Daoy (cell line): ENCODE results near the gene DHX35. TPM values are rescaled to one million over a fixed set of nuclear protein-coding genes. Genes with fewer than 3 reads are reported as not detected.
A peak's percentile ranks its signal among the peaks of the same experiment; 100 is the strongest.

Experiments used
- DNase-seq: peaks from one replicate; pipeline ENCODE4 v3.0.0-alpha.2; 2015; ENCODE audit warnings: low read depth
- total RNA-seq: library from RNA; depleted of rRNA; stranded (reverse); fragments of >200 nt; shearing (Covaris generic); gene quantifications from 2 replicates; pipeline ENCODE4 v1.2.3, GENCODE V29; 2014; rRNA removed

The DHX35 gene
- total RNA-seq, 1 experiment from 2014 or later: 8.9 TPM

DNA sequence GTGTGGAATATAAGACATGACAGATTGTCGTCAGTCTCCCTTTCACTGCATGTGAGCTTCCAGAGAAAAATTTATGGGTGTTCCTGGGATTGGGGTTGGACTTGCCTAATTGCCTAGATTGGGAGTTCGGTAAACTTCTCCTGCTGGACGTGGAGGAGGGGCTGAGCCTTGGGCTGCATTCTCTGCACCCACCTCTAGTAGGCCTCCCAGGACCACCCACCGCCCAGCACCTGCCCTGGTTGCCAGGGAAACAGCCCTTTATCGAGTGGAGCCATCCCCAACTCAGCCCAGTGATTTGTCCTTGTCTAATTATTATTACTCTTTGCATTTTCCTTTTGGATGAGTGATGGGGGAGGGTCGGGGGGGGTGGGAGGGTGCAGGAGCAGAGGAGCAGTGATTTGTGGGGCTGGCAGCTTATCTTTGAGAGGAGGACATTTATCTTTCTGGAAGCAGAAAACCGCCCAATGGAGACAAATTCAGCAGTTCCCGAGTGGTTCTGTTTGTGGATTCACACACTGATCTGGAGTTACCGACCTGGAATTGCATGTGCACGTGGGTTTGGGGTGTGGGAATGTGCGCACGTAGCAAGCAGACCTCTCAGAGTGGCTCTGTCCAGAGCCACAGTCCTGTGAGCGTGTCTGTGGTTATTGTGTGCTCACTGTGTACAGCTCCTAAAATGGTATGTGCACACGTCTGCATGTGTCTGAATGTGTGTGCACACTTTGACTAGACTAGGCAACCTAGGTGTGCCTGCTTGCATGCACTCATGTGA is 104.5 kb downstream of the DHX35 start:
- DNase-seq: no peak

GRCh38 chr20:39067526-39068216 is 105.5 kb downstream of the DHX35 start:
- DNase-seq: no peak

GRCh38 chr20:39069976-39070375 is 107.8 kb downstream of the DHX35 start:
- no peak for DNase-seq

- DNase-seq: peak; percentile 25
These were observed 108.5 kb downstream of the DHX35 start for GRCh38 chr20:39070484-39071231.

DNA sequence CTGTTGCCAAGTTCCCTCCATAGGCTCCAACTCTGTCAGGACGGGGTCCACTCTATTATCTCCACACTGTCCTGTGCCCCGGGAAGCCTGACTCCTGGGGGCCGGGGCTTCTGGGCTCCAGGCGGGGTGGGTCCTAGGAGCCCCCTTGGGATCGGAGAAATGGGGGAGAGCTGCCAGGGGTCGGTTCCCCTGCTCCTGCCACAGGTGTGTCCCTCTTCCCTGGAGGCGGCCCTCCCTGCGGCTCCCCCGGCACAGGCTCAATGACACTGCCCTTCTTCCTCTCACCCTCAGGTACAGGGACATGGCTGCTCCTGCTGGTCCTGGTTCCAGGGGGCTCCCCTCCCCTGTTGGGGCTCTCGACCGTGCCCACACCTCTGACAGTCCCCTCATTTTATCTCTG is 110.0 kb downstream of the DHX35 start:
- no peak for DNase-seq

DNA sequence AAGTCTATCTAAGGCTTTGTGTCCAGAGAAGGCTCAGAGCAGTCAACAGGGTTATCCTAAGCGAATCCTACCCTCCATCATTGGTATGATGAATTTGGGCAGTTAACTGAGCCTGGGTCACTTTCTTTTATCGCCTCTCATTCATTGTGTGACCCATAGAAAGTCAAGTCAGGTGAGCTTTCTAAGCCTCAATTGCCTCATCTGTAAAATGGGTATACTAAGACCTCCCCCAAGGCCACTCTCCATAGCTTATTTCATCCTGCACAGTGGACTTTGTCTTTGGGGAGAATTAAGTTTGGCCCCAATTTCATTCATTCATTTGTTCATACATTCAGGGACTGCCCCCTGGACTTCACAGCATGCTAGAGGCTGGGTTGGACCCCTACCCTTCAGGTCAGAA is 110.5 kb downstream of the DHX35 start:
- DNase-seq: no peak

- DNase-seq: no peak
These were observed 113.6 kb downstream of the DHX35 start for GRCh38 chr20:39075731-39076130.

GRCh38 chr20:39076958-39077357 is 114.8 kb downstream of the DHX35 start:
- no peak for DNase-seq

DNA sequence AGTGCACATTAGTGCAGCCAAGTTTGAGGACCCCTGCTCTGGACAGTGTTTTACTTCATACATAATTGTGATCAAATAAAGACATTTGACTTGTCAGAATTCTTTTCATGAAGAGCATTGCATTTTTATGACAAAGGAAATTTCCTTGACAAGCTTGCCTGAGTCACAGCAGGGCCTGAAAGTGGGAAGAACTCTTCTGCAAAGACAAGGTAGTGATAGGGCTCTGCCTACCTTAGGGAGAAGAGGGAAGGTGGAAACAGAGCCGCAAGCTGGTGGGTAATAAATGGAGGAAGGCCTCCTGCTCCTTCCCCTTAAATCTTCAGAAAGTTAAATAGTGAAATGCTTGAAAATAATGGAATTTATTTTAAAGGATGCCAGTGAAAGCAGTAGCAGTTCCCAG is 118.2 kb downstream of the DHX35 start:
- no peak for DNase-seq

DNA sequence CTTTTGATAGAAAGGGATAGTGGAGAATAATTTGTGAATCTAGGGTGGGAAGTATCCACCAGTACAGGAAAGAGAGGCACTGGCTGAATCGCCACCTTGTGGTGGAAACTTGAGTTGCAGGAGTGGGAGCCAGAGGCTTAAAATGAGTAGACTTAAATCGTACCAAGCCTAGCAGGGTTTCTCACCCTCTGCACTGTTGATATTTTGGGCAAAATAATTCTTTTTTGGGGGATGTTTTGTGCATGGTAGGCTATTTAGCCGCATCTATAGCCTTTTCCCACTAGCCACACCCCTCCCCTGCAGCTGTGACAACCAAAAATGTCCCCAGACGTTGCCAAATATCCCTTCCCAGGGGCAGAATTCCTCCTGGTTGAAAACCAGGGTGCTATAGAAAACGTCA is 119.1 kb downstream of the DHX35 start:
- peak; percentile 34 for DNase-seq

DNA sequence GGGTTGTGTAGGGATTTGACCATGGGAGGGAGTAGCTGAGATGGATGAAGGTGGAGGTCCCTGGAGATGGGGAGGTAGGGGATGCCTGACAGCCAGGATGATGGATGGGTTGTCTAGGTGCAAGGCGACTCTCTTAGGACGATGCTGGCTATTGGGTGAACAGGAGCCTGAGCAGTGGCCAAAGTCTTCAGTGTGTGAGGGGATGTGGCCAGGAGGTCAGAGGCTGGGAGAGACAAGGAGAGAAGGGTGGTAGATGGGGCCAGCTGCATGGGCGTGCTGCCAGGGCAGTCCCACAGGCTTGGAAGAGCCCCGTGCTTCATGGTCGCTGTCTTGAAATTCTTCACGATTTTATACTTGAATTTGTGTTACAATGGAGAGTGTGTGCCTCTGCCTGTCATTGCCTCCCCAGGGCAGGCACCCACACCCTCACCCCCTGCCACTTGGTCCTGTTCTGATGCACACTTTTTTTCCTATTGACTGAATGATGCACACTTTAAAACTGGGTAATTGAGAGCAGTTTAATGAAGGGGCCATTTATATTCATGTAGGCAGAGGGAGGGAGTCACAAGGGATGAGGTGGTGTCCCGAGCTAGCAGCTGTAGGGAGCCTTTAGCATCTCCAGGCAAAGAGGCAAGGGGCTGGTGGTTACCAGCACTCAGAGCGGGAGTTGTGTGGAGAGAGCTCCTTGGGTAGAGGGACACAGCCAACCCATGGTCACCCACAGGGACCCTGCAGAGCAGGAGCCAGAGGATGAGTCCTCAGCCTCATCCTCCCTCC is 120.7 kb downstream of the DHX35 start:
- no peak for DNase-seq

DNA sequence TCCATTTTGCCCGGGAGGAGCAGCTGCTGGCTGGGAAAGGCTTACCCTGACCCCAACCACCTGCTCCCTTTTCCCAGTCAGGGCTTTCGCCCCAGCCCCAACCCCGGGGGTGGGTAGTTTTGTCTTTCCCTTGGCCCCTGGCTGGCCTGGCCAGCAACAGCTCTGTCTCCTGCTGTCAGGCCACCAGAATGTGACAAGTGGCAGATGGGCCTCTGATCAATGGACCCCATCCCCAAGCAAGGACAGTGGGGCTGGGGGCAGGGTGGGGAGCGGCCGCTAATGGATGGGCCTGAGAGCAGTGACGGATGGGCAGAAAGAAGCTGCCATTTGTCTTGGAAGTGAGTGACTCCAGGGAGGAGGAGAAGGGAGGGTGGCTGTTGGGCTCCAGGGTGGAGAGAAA is 121.6 kb downstream of the DHX35 start:
- no peak for DNase-seq

- DNase-seq: no peak
These were observed 126.9 kb downstream of the DHX35 start for GRCh38 chr20:39089029-39089428.

Other genes with a start within 250 kb of the DHX35 start
- not detected in 2 replicates for gene SLC32A1, start 237.9 kb upstream of the DHX35 start, total RNA-seq
- 13.3 and 14.9 TPM in 2 replicates for gene ACTR5, start 213.9 kb upstream of the DHX35 start, total RNA-seq
- under 0.01 TPM in 1 of 2 replicates, not detected in the other for gene PPP1R16B, start 156.6 kb upstream of the DHX35 start, total RNA-seq
- 73.0 and 84.1 TPM in 2 replicates for gene FAM83D, start 35.9 kb upstream of the DHX35 start, total RNA-seq